AG09309 (cell line): ENCODE results near the gene ANKRD23.

Experiments
- DNase-seq: peaks from one replicate; pipeline ENCODE4 v3.0.0-alpha.2; 2010; ENCODE audit warnings: low read depth
- H3K4me3 ChIP-seq: 2 replicates; pipeline ENCODE4 v1.5.1; 2011; ENCODE audit warnings: mild to moderate bottlenecking, low read depth, low read length, moderate library complexity; ENCODE audit not compliant: control insufficient read depth
- TF ChIP-seq, protein P1 (sequence below): IDR thresholded peaks from 2 replicates; pipeline ENCODE4 v1.5.1; 2011; ENCODE audit warnings: mild to moderate bottlenecking, low read depth, low read length, inconsistent platforms; ENCODE audit not compliant: insufficient read depth, control insufficient read depth; ENCODE audit errors: missing control alignments

The ANKRD23 gene

DNA sequence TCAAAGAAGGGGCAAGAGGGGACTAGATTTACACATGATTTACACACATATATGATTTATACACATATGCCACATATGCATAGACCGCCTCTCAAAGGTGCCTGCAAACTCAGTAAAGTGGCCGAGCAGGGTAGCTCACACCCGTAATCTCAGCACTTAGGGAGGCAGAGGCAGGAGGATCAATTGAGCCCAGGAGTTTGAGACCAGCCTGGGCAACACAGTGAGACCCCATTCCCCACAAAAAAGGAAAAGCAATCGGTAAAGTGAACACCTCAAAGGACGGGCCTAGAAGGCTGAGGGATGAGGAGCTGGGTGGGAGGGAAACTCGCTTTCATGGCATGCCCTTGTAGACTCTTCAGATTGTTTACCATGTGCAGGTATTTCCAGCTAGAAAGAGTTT, 8.8 kb upstream of the ANKRD23 start:
- no peak overlapping the region for H3K4me3 ChIP-seq
- TF ChIP-seq, protein P1, sequence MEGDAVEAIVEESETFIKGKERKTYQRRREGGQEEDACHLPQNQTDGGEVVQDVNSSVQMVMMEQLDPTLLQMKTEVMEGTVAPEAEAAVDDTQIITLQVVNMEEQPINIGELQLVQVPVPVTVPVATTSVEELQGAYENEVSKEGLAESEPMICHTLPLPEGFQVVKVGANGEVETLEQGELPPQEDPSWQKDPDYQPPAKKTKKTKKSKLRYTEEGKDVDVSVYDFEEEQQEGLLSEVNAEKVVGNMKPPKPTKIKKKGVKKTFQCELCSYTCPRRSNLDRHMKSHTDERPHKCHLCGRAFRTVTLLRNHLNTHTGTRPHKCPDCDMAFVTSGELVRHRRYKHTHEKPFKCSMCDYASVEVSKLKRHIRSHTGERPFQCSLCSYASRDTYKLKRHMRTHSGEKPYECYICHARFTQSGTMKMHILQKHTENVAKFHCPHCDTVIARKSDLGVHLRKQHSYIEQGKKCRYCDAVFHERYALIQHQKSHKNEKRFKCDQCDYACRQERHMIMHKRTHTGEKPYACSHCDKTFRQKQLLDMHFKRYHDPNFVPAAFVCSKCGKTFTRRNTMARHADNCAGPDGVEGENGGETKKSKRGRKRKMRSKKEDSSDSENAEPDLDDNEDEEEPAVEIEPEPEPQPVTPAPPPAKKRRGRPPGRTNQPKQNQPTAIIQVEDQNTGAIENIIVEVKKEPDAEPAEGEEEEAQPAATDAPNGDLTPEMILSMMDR = no peak
- DNase-seq = no peak

DNA sequence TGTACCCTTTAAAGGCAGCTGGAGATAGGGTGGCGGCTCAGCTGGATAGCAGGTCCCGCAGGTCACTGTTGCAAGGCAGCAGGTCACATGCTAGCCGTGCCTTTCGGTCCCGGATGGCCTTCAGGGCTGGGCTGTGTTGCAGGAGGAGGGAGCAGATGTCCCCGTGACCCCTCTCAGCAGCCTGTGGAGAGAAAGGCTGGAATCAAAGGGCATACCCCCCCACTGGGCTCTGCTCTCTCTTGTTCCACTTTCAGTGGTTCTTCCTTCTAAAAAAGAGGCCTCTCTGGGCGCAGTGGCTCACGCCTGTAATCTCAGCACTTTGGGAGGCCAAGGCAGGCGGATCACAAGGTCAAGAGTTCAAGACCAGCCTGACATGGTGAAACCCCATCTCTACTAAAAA, 4.4 kb upstream of the ANKRD23 start:
- no peak for DNase-seq
- no peak overlapping the region for H3K4me3 ChIP-seq
- TF ChIP-seq, protein P1 = no peak

- DNase-seq = no peak
- H3K4me3 ChIP-seq = no peak overlapping the region
- TF ChIP-seq, protein P1 = no peak
Observed at GRCh38 chr2:96847586-96847985, 3.8 kb upstream of the ANKRD23 start.

- TF ChIP-seq, protein P1 = no peak
- DNase-seq = no peak
- no peak overlapping the region for H3K4me3 ChIP-seq
Observed at GRCh38 chr2:96846825-96847224, 3.0 kb upstream of the ANKRD23 start.

DNA sequence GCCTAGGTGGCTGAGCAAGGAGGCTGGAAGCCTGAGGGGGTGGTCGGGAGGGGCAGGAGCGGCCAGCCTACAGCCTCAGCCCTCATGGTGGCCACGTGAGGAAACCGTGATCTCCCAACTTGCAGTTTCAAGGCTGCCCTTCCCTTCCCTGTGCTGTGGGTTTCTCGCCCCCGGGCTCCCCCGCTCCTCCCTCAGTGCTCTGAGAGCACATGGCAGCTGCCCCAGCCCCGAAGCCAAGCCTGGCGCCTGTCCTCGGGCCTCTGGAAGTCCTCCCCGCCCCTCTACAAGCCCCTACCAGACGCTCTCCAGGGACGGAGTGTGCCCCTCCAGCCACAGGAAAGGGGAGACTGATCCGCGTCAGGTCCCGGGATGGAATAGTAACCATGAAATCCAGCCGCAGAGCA, 586 bp upstream of the ANKRD23 start:
- no peak for DNase-seq
- TF ChIP-seq, protein P1 = no peak
- H3K4me3 ChIP-seq = no peak overlapping the region

DNA sequence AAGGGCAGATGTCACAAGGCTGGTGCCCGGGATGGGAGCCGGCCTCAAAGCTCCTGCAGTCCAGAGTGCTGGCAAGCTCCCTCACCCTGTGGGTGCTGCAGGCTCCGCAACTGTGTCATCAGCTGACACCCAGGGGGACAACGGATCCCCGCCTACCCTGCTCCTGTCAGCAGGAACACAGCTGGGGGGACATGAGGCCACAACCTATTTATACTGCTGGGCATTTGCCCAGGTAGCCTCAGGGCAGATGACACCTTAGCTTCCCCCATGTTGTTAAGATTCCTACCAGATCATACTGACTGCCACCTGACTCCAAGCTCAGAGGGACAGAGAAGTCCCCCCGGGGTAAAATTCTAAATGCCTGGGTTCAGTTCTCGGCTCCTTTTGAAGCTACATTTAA, 1.2 kb downstream of the ANKRD23 start:
- DNase-seq = no peak
- no peak overlapping the region for H3K4me3 ChIP-seq
- TF ChIP-seq, protein P1 = no peak

DNA sequence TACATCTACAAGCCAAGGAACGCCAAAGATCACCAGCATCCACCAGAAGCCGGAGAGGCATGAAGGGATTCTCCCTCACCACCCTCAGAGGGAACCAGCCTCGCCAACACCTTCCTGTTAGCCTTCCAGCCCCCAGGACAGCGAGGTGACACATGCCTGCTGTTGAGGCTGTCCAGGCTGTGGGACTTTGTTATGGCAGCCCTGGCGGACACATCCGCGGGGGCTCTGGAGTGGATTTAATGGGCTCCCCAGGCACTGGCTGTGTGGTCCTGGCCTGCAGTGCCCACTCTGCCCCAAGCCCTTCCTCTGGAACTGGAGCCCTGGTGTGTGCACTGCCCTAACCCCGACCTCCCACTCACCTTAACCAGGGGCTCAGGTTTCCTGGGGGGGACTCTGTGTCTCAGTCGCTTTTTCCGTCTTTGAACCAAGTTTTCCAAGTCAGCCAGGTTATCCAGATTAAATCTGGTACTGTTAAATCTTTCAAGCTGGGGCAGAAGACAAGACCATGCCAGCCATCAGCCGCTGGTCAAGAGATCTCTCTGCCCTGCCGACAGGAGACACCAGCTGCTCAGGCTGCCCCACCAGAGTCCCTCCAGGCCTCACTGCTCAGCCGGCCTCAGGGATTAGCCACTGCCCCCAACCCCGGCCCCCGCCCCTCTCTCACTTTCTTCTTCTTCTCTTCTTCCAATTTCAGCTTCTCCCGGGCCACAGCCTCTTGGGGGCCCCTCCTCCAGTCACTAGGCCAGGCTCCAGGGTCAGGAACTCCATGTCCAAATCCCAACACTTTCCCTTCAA, 1.9 kb downstream of the ANKRD23 start:
- no peak overlapping the region for H3K4me3 ChIP-seq
- TF ChIP-seq, protein P1 = no peak
- no peak for DNase-seq
